RCC 7860 (cell line): Measurements from ENCODE around the gene RPLP2.

Experiments used
- DNase-seq: peaks from one replicate; pipeline ENCODE4 v3.0.0-alpha.2; 2015; ENCODE audit warnings: low spot score
- FAIRE-seq: peaks from 2 replicates; lab custom pipeline; 2012; peaks lifted over from hg19 to GRCh38; lab: Jason Lieb, UNC

RPLP2 gene

DNA sequence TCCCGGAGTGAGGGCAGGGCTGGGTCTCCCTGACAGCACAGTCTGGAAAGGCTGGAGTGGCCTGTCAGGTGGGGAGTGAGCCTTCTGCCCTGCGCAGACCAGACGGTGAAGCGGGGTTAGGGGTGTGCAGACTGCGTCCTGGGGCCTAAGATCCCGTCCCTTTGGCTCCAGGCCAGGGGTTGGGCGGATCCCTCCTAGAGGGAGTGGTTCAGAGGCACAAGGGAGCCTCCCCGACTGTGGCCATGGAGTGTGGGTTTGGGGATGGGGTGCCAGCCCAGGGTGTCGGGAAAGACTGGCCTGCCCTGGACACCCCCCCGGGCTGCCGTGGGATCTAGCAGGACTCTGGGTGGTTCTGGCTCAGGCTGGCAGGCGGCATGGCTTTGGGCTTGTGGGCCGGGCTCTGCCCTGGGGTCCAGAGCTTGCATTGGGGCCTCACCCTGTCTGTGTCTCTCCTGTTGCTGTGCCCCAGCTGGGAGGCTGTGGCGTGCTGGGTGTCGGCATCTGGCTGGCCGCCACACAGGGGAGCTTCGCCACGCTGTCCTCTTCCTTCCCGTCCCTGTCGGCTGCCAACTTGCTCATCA is 52.4 kb downstream of the RPLP2 start:
- FAIRE-seq (no peak), DNase-seq (no peak)
